Endothelial cell of umbilical vein (primary cell): Measurements from ENCODE around the gene RAB31. TPM values are rescaled to one million over a fixed set of nuclear protein-coding genes. Genes with fewer than 3 reads are reported as not detected.

Experiments
- BruUV-seq: library from RNA; stranded (reverse); fragments of 400-500 nt; replicated peaks from 2 replicates; lab custom pipeline; 2021; lab: Mats Ljungman, UMichigan
- CTCF ChIA-PET: fragments of 300-600, 350-600 bp; sonication (Branson Sonifier 250); formaldehyde crosslinking; loops from one replicate; lab custom pipeline; 2021; ENCODE audit warnings: antibody characterized with exemption, inconsistent platforms; lab: Charles Lee
- POLR2A ChIA-PET: fragments of 300-600, 350-600 bp; sonication (Branson Sonifier 250); formaldehyde crosslinking; loops from one replicate; lab custom pipeline; 2021; ENCODE audit warnings: antibody characterized with exemption, inconsistent platforms; lab: Charles Lee
- DNase-seq: peaks from one replicate; pipeline ENCODE4 v3.0.0-alpha.2; 2011; ENCODE audit warnings: low read depth, low spot score
- FAIRE-seq: peaks from 2 replicates; lab custom pipeline; 2011; peaks lifted over from hg19 to GRCh38; lab: Jason Lieb, UNC
- H2AFZ ChIP-seq: 2 replicates; pipeline ENCODE4 v1.6.0; 2012; ENCODE audit warnings: low read depth, low read length, control low read depth, inconsistent platforms
- H3K27ac ChIP-seq: 2 replicates; pipeline ENCODE4 v1.5.1; 2011; ENCODE audit warnings: low read depth, mild to moderate bottlenecking, control low read depth, low read length, moderate library complexity; ENCODE audit not compliant: insufficient read depth
- H3K27me3 ChIP-seq, 2 experiments: 2 replicates each; pipeline versions ENCODE4 v1.6.0 to v1.6.1; 2011; ENCODE audit warnings: low read length in 2 of 2, mixed read lengths in 1 of 2; ENCODE audit not compliant: control insufficient read depth in 2 of 2, insufficient read depth in 2 of 2
- H3K36me3 ChIP-seq, 2 experiments: 2 replicates in 1 of 2; 3 replicates in 1 of 2; pipeline ENCODE4 v1.5.1; 2011; ENCODE audit warnings: low read length in 2 of 2, mild to moderate bottlenecking in 1 of 2, moderate library complexity in 1 of 2; ENCODE audit not compliant: control insufficient read depth in 2 of 2, insufficient read depth in 2 of 2; ENCODE audit errors: extremely low read depth in 1 of 2
- H3K4me1 ChIP-seq: 3 replicates; pipeline ENCODE4 v1.5.1; 2011; ENCODE audit warnings: mild to moderate bottlenecking, low read length; ENCODE audit not compliant: control insufficient read depth, insufficient read depth; ENCODE audit errors: extremely low read depth
- H3K4me2 ChIP-seq: 2 replicates; pipeline ENCODE4 v1.6.1; 2011; ENCODE audit warnings: low read length, control low read depth, mixed read lengths; ENCODE audit not compliant: insufficient read depth
- H3K4me3 ChIP-seq, 3 experiments: fragments of 200-600 bp in 1 of 3; sonication (generic), shearing (Covaris generic) in 1 of 3; replicated peaks in 1 of 3; 2 replicates each; pipeline ENCODE4 v1.5.1; 2011 to 2016; ENCODE audit warnings: control low read depth in 3 of 3, low read length in 3 of 3, mild to moderate bottlenecking in 2 of 3, inconsistent platforms in 1 of 3, low read depth in 1 of 3, moderate library complexity in 1 of 3; ENCODE audit not compliant: insufficient read depth in 1 of 3
- H3K79me2 ChIP-seq: 2 replicates; pipeline ENCODE4 v1.6.0; 2012; ENCODE audit warnings: low read length, inconsistent platforms; ENCODE audit not compliant: control insufficient read depth, insufficient read depth
- H3K9ac ChIP-seq: replicated peaks from 2 replicates; pipeline ENCODE3; 2011; ENCODE audit warnings: low read length, control low read depth; ENCODE audit not compliant: insufficient read depth; ENCODE audit errors: extremely low read depth
- H3K9me1 ChIP-seq: replicated peaks from 3 replicates; pipeline ENCODE4 v1.6.0; 2011; ENCODE audit warnings: mild to moderate bottlenecking, low read length; ENCODE audit not compliant: control insufficient read depth, insufficient read depth; ENCODE audit errors: extremely low read depth
- H3K9me3 ChIP-seq: replicated peaks from 2 replicates; pipeline ENCODE4 v1.5.1; 2012; ENCODE audit warnings: low read length, inconsistent platforms; ENCODE audit not compliant: control insufficient read depth, insufficient read depth
- H4K20me1 ChIP-seq: replicated peaks from 2 replicates; pipeline ENCODE3; 2011; ENCODE audit warnings: mild to moderate bottlenecking, low read length; ENCODE audit not compliant: control insufficient read depth, insufficient read depth; ENCODE audit errors: extremely low read depth
- CTCF ChIP-seq, 2 donors: IDR thresholded peaks; 1 replicate in 1 of 2; 2 replicates in 1 of 2; pipeline ENCODE4 v1.5.1; 2011; ENCODE audit warnings: low read length in 2 of 2, mild to moderate bottlenecking in 2 of 2, moderate library complexity in 2 of 2, control low read depth in 1 of 2, inconsistent platforms in 1 of 2, low read depth in 1 of 2; ENCODE audit not compliant: insufficient read depth in 1 of 2; ENCODE audit errors: extremely low read depth in 1 of 2
- EZH2 ChIP-seq: IDR thresholded peaks from 2 replicates; pipeline ENCODE4 v1.6.1; 2012; ENCODE audit warnings: borderline replicate concordance, low read depth, mild to moderate bottlenecking, moderate library complexity, low read length, inconsistent platforms; ENCODE audit not compliant: severe bottlenecking
- FOS ChIP-seq: IDR thresholded peaks from 2 replicates; pipeline ENCODE4 v1.6.1; 2011; ENCODE audit warnings: mild to moderate bottlenecking, low read length, moderate library complexity, borderline replicate concordance; ENCODE audit not compliant: insufficient read depth
- GATA2 ChIP-seq: IDR thresholded peaks from 2 replicates; pipeline ENCODE4 v1.7.0; 2011; ENCODE audit warnings: low read depth, mild to moderate bottlenecking, moderate library complexity, mixed read lengths, low read length; ENCODE audit not compliant: insufficient read length, insufficient read depth
- JUN ChIP-seq: IDR thresholded peaks from 2 replicates; pipeline ENCODE4 v1.6.1; 2011; ENCODE audit warnings: borderline replicate concordance, low read depth; ENCODE audit not compliant: insufficient read length, insufficient read depth
- MAX ChIP-seq: IDR thresholded peaks from 2 replicates; pipeline ENCODE4 v1.6.1; 2011; ENCODE audit not compliant: insufficient read depth, insufficient read length
- MYC ChIP-seq: IDR thresholded peaks from one replicate; pipeline ENCODE4 v1.6.1; 2011; ENCODE audit warnings: mild to moderate bottlenecking, low read depth, low read length
- POLR2A ChIP-seq: IDR thresholded peaks from 2 replicates; pipeline ENCODE4 v1.6.1; 2012; ENCODE audit warnings: low read depth, mild to moderate bottlenecking, control low read depth, low read length
- POLR2AphosphoS5 ChIP-seq: IDR thresholded peaks from 2 replicates; pipeline ENCODE4 v1.6.1; 2012; ENCODE audit warnings: low read depth, mild to moderate bottlenecking, control low read depth, low read length, moderate library complexity; ENCODE audit not compliant: insufficient read depth
- dilution Hi-C: fragments of 300-500 bp; cut with MboI; formaldehyde crosslinking; loops from one replicate; pipeline ENCODE4 v1.15.0; 2019; ENCODE audit warnings: low sequenced_read_pairs; ENCODE audit not compliant: extremely low pct_ligation_motif_present
- intact Hi-C: fragments of 100-400 bp; cut with micrococcal nuclease; formaldehyde crosslinking; loops from one replicate; pipeline ENCODE4 v1.10.0; 2022
- polyA plus RNA-seq, 4 experiments: library from polyadenylated mRNA; depleted of rRNA in 3 of 4; stranded (reverse) in 3 of 4; unstranded in 1 of 4; fragments of >200 nt; gene quantifications; 2 replicates each; pipeline versions ENCODE4 v1.2.1 to v1.2.3, GENCODE V29; 2011 to 2012; ENCODE audit warnings: missing spikeins in 1 of 4
- total RNA-seq: library from RNA; stranded (reverse); gene quantifications from 2 replicates; pipeline ENCODE4 v1.2.3, GENCODE V29; 2021

Gene RAB31
- total and polyA plus RNA-seq, 2 donors (not counting 3 experiments of a cell fraction or from before 2014, with no cell fraction given) = 30.5 TPM

GRCh38 chr18:9712130-9712577 lies 4.1 kb downstream of the RAB31 start:
- Histone ChIP-seq H3K9ac (no peak overlapping the region), H3K79me2 (peaks cover 34% of the 10 kb centered on the region), H3K27ac (no peak overlapping the region), H3K4me1 (peaks cover 8% of the 10 kb centered on the region), H3K9me1 (no peaks in the 10 kb centered on the region), H3K27me3 (no peaks in the 10 kb centered on the region), H3K9me3 (no peaks in the 10 kb centered on the region), H3K36me3 (no peaks in the 10 kb centered on the region), H3K4me3 (no peak overlapping the region), H2AFZ (no peak overlapping the region), H4K20me1 (no peaks in the 10 kb centered on the region), H3K4me2 (no peak overlapping the region)
- FAIRE-seq (no peak), DNase-seq (no peak)
- no TSS peak for BruUV-seq
- intact Hi-C loops (no loop called here), dilution Hi-C loops (no loop called here)
- TF ChIP-seq JUN = no peak
- no peak for TF ChIP-seq FOS
- no peak for TF ChIP-seq POLR2A
- TF ChIP-seq GATA2 = no peak
- TF ChIP-seq CTCF (IDR thresholded peaks at IDR 0.05; ENCODE audit: extremely low read depth in 1 of 2, insufficient read depth in 1 of 2, low read depth in 1 of 2, low read length in 2 of 2) = no peak
- TF ChIP-seq MAX = no peak
- TF ChIP-seq POLR2AphosphoS5 = no peak
- TF ChIP-seq MYC = no peak
- no peak for TF ChIP-seq EZH2
- POLR2A ChIA-PET = no interaction called here
- CTCF ChIA-PET = no interaction called here
